K562 treated with DMSO at 1 percent for 24 hours (cell line): ENCODE measurements around the gene OR10K1. TPM values are rescaled to one million over a fixed set of nuclear protein-coding genes. Genes with fewer than 3 reads are reported as not detected.

Source experiments
- total RNA-seq: library from RNA; unstranded; fragments of 300-600 nt; gene quantifications from 2 replicates; pipeline ENCODE4 v1.2.3, GENCODE V29; 2022; ENCODE audit warnings: low read depth; ENCODE audit not compliant: insufficient read depth

Gene OR10K1, protein sequence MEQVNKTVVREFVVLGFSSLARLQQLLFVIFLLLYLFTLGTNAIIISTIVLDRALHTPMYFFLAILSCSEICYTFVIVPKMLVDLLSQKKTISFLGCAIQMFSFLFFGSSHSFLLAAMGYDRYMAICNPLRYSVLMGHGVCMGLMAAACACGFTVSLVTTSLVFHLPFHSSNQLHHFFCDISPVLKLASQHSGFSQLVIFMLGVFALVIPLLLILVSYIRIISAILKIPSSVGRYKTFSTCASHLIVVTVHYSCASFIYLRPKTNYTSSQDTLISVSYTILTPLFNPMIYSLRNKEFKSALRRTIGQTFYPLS
- total RNA-seq, result not detected in 2 replicates

DNA sequence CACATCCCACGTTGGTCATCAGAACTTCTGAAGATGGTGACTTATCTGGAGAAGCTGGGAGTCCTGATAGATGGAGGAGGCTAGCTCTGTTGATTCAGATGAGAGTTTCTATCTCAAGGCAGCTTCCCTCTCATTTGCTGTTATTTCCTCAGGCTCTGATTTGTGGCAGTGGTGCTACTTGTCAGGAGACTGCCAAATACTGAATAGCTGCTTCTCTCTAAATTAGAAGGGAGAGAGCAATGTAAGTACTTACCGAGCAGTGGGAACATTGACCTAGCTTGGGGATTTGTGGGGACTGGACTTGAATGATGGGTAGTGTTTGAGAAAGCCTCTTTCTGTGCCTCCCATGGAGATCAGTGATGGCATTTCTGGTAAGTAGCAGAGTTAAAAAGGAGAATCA, at the start of gene OR10K1:
OR10K1 (plus strand) TSS at position 301 of the 400 bp plus-strand sequence. CDS start 3,728 bp downstream, outside the sequence.

DNA sequence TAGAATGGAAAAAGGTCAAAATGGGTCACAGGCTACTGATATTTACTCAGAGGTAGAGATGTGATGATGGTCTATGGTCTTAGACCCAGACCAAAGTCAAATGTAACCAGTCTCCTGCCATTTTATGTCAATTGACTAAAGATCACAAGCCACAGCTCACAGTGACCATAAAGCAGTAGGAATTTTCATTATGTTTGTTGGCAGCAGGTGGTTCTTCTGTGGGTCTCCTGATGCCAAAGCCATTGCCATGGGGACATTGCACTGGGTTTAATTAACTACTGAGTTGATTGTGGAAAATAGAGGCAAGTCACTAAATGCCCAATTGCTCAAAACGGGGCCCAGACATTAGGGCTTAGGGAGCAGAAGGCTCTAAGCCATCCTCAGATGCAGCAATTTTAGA, 35.5 kb upstream of the OR10K1 start, which contains the start of gene OR10K2:
OR10K2 (minus strand) TSS at position 101 of the 400 bp plus-strand sequence. CDS start 5,371 bp downstream, outside the sequence.

DNA sequence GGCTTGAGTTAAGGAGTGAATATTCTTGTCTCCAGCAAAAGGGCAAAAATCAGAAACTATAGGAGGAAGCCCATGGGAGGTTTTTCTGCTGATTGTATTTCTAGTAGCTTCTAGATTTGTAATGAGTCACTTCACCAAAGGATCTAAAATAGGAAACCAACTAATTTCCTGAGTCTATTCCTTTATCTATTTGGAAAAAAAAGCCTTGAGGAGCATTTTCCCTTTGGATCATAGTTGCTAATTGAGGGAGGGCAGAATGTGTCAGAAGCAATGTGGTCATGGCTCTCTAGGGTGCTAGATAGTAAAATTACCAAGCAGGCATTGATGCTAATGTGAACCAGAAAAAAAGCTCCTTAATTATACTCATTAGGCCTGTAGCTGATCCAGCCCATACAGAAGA, 10.3 kb downstream of the OR10K1 start, which contains the start of gene OR10R2:
OR10R2 (plus strand) TSS at position 301 of the 400 bp plus-strand sequence. CDS start 106 bp downstream, outside the sequence.

Other genes with a start within 250 kb of the OR10K1 start
- gene CD1A, start 207.4 kb upstream of the OR10K1 start, total RNA-seq, result not detected in 2 replicates
- gene CD1C, start 171.9 kb upstream of the OR10K1 start, total RNA-seq, result not detected in 2 replicates
- gene CD1B, start 130.3 kb upstream of the OR10K1 start, total RNA-seq, result not detected in 2 replicates
- not detected in 2 replicates for gene CD1E, start 107.9 kb upstream of the OR10K1 start, total RNA-seq
- not detected in 2 replicates for gene OR10T2, start 62.4 kb upstream of the OR10K1 start, total RNA-seq
- not detected in 2 replicates for gene OR10K2, start 35.6 kb upstream of the OR10K1 start, total RNA-seq
- gene OR10R2, start 10.4 kb downstream of the OR10K1 start, total RNA-seq, result not detected in 2 replicates
- gene OR6Y1, start 92.6 kb downstream of the OR10K1 start, total RNA-seq, result not detected in 2 replicates
- gene OR6P1, start 108.7 kb downstream of the OR10K1 start, total RNA-seq, result not detected in 2 replicates
- not detected in 2 replicates for gene OR10X1, start 118.1 kb downstream of the OR10K1 start, total RNA-seq
- gene OR10Z1, start 143.4 kb downstream of the OR10K1 start, total RNA-seq, result 0.10 and 0.24 TPM in 2 replicates
- gene SPTA1, start 224.9 kb downstream of the OR10K1 start, total RNA-seq, result 11.0 and 19.1 TPM in 2 replicates
- not detected in 2 replicates for gene OR6K2, start 238.8 kb downstream of the OR10K1 start, total RNA-seq